Fibroblast of mammary gland (primary cell): ENCODE data around the gene PSAP.
A peak's percentile ranks its signal among the peaks of the same experiment; 100 is the strongest.
"Not testable (repeated sequence)": the region's sequence is repeated elsewhere in the genome, so short reads cannot be mapped to it uniquely, and the experiment has no call there.

ENCODE experiments used
- DNase-seq: peaks from one replicate; pipeline ENCODE4 v3.0.0-alpha.2; 2010; ENCODE audit warnings: low read depth
- H3K4me3 ChIP-seq: 2 replicates; pipeline ENCODE4 v1.5.1; 2011; ENCODE audit warnings: low read depth, mild to moderate bottlenecking, low read length, moderate library complexity; ENCODE audit not compliant: control insufficient read depth
- TF ChIP-seq, protein P1 (sequence below): conservative IDR thresholded peaks from 2 replicates; pipeline ENCODE4 v1.5.1; 2011; ENCODE audit warnings: low read depth, low read length, inconsistent platforms; ENCODE audit not compliant: control insufficient read depth, insufficient read depth

PSAP gene

DNA sequence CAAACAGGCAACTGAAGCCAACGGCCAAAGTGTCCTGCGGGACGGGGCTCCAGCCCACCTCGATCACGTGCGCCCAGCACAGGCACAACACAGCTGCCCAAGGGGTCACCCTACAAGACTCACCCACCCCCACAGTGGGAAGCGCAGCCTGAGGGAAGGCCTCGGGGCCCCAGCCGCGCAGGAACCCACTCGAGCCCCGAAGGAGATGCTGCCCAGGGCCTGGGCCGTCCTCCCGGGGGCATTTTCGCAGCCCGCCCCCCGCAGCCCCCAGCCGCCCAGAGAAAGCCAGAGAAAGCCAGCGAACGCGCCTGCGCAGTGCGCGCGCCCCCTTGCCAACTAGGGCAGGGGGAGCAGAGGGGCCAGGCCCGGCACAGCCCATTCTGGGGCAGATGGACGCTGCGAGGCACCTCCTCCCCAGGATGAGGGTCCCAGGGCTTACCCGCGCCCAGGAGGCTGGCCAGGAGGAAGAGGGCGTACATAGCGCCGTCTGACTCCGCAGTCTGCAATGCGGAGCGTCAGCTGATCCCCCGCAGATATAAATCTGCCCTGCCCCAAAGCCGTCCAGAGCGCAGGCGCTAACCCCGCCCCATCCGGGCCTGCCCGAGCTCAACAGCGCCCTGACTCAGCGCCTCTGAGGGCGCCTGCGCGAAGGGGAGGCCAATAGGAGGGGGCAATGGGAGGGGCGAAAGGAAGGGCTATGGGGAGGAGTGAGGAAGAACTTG lies at the start of gene PSAP:
PSAP (minus strand) TSS at position 509 of the 722 bp plus-strand sequence; CDS start at position 479, 30 bp downstream.
- TF ChIP-seq, protein P1, sequence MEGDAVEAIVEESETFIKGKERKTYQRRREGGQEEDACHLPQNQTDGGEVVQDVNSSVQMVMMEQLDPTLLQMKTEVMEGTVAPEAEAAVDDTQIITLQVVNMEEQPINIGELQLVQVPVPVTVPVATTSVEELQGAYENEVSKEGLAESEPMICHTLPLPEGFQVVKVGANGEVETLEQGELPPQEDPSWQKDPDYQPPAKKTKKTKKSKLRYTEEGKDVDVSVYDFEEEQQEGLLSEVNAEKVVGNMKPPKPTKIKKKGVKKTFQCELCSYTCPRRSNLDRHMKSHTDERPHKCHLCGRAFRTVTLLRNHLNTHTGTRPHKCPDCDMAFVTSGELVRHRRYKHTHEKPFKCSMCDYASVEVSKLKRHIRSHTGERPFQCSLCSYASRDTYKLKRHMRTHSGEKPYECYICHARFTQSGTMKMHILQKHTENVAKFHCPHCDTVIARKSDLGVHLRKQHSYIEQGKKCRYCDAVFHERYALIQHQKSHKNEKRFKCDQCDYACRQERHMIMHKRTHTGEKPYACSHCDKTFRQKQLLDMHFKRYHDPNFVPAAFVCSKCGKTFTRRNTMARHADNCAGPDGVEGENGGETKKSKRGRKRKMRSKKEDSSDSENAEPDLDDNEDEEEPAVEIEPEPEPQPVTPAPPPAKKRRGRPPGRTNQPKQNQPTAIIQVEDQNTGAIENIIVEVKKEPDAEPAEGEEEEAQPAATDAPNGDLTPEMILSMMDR: no peak
- H3K4me3 ChIP-seq: peak within 1 kb of the TSS; percentile 96
- DNase-seq: peak; percentile 96

DNA sequence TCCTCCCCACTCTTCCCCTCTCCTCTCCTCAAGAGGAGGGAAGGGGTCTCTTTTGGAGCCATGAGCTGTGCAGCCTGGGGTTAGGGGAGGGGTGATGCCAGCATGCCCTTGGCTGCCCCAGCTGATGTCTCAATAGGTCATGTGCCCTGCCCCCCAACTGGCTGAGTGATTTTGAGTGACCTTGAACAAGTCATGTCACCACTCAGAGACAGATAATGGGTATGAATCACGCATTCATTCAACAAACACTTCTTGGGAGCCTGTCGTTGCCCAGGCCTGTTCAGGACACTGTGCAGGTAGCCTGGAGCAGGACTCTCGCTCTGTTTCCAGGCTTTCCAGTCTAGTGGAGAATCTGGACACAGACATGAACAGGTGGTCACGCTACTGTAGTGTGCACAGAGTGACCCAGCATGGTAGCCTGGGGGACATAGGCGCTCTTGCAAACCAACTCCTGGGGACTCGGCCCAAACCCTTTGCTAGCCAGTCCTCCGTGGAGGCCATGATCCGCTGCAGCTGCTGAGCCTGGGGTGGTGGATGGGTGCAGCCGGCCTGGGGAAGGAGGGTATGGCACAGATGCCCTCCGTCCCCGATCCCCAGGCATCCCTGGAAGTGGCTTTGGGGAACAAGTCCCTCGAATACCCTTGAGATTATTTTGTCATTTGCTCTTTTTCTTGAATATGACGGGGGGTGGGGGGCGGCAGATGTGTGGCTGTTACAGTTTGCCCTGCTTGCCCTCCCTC lies 49.6 kb upstream of the PSAP start:
- no peak overlapping the region for H3K4me3 ChIP-seq
- DNase-seq: no peak
- TF ChIP-seq, protein P1: no peak

DNA sequence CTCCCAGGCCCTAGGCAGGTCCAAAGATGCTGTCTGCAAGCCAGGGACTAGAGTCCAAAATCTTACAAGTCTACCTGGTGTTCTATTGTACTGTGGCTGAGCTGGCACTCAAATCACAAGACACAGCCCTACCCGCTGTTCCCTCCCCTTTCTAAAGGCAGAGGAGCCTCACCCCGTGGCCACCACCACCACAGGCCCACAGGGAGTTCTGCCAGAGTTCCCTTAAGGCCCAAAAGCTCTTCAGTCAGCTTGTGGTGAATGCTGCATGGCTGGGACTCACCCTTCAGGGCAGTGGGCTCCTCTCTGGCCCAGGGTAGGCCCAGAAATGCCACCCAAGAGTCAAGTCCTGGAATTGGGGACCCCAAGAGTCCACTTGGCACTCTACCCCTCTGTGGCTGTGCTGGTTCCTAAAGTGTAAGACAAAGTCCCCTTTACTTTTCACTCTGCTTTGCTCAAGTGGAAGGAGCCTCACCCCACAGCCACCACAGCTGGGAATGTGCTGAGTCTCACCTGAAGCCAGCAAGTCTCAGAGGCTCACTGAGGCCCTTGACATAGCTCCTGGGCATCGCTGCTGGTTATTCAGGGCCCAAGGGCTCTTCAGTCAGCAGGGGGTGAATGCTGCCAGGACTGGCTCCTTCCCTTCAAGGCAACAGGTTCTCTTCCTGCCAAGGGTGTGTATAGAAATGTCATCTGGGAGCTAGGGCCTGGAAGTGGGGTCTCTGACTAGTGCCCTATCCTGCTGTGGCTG lies 48.8 kb upstream of the PSAP start:
- DNase-seq: no peak
- TF ChIP-seq, protein P1: no peak

DNA sequence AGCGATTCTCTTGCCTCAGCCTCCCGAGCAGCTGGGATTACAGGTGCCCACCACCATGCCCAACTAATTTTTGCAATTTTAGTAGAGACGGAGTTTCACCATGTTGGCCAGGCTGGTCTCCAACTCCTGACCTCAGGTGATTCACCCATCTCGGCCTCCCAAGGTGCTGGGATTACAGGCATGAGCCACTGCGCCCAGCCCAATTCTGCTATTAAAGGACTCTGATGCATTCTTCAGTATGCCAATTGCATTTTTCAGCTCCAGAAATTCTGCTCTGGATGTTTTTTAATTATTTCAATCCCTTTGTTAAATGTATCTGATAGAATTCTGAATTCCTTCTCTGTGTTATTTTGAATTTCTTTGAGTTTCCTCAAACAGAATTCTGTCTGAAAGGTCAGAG lies 47.3 kb upstream of the PSAP start:
- H3K4me3 ChIP-seq, DNase-seq: not testable (repeated sequence)

More for the DNA sequence above, 48.8 kb upstream of the PSAP start:
- no peak overlapping the region for H3K4me3 ChIP-seq

DNA sequence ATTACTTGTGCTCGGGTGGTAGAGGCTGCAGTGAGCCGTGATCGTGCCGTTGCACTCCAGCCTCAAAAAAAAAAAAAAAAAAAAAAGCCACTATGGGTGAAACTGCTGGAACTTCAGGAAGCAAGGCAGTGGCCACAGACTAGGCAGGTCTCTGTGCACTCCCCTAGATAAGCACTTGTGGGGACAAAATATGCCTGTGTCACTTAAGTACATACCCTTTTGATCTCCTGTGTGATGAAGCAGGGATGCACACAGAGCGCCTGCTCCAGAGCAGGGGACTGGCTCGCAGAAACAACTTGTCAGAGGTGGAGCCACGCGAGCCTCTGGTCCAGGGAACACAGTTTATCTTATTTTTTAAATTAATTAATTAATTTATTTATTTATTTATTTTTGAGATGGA lies 42.9 kb upstream of the PSAP start:
- no peak overlapping the region for H3K4me3 ChIP-seq
- TF ChIP-seq, protein P1: no peak
- no peak for DNase-seq

DNA sequence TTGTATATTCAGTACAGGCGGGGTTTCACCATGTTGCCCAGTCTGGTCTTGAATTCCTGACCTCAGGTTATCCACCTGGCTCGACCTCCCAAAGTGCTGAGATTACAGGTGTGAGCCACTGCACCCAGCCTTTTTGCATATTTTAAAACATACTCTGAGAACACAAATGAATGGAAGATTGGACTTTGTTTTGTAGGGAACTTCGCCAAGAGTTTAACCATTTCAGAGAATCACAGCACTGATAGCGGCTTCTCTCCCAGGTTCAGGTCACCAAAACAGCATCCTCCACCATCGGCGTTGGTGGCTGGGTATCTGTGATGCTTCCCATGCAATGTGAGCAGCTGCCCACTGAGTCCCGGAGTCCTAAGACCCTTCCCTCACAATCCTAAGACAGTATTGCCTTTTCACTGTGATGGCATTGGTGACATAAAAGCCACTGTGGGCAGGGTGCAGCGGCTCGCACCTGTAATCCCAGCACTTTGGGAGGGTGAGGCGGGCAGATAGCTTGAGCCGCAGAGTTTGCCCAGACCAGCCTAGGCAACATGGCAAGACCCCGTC lies 42.3 kb upstream of the PSAP start:
- TF ChIP-seq, protein P1: no peak
- no peak overlapping the region for H3K4me3 ChIP-seq
- no peak for DNase-seq
